ENCODE results near the gene PARVB.

DNA sequence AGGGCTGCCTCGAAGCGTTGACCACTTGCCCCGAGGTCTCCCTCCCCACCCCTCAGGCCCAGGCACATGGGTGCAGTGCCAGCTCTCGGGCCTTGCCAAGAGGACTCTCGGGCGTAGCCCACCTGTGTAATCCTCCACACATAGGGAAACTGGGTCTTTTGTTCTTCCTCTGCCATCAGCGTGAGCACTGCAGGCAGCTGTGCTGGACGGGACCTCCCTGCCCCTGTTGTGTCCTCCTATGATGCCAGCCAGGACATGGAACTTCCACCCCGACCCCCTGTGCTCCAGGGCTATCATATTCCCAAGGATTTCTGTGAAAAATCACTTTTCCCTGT lies 66.4 kb downstream of the PARVB start:
- TF ChIP-seq, protein P1, sequence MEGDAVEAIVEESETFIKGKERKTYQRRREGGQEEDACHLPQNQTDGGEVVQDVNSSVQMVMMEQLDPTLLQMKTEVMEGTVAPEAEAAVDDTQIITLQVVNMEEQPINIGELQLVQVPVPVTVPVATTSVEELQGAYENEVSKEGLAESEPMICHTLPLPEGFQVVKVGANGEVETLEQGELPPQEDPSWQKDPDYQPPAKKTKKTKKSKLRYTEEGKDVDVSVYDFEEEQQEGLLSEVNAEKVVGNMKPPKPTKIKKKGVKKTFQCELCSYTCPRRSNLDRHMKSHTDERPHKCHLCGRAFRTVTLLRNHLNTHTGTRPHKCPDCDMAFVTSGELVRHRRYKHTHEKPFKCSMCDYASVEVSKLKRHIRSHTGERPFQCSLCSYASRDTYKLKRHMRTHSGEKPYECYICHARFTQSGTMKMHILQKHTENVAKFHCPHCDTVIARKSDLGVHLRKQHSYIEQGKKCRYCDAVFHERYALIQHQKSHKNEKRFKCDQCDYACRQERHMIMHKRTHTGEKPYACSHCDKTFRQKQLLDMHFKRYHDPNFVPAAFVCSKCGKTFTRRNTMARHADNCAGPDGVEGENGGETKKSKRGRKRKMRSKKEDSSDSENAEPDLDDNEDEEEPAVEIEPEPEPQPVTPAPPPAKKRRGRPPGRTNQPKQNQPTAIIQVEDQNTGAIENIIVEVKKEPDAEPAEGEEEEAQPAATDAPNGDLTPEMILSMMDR (conservative IDR thresholded peaks at IDR 0.05; ENCODE audit: low read depth, low read length), result no peak
- no peak for TF ChIP-seq EZH2phosphoT487 (IDR thresholded peaks at IDR 0.05; ENCODE audit: borderline replicate concordance, low read length)

Measured in PC-3 (cell line).